ENCODE measurements around the gene STIM2. TPM values are rescaled to one million over a fixed set of nuclear protein-coding genes. Genes with fewer than 3 reads are reported as not detected.

STIM2 gene
- total RNA-seq, 4 donors from 2014 or later: 15.9 to 25.5 (median 23.6) TPM

- intact Hi-C loops (cut with DNase I; ENCODE audit: low total_unique reads): no loop called here
- H3K4me3 ChIP-seq (ENCODE audit: low read depth, poor library complexity, severe bottlenecking): no peak overlapping the region
- WGBS, 2 donors: 71 to 86% methylated on average over 2 of the region's 2 CpGs
- no peak for TF ChIP-seq CTCF (IDR thresholded peaks at IDR 0.05)
- no peak for TF ChIP-seq POLR2A (IDR thresholded peaks at IDR 0.05)
- DNase-seq (ENCODE audit: low spot score in 2 of 2): no peak
Measured at GRCh38 chr4:26900765-26901164, 40.1 kb downstream of the STIM2 start.

- intact Hi-C loops (cut with DNase I; ENCODE audit: low total_unique reads): loop anchor here (2.0 kb wide), 1 partner anchor 38 kb away; no protein-coding TSS in a partner anchor
- H3K4me3 ChIP-seq (ENCODE audit: low read depth, poor library complexity, severe bottlenecking): no peak overlapping the region
- 54 to 72% methylated on average over 2 of the region's 2 CpGs for WGBS, 2 donors
- no peak for TF ChIP-seq POLR2A (IDR thresholded peaks at IDR 0.05)
- no peak for TF ChIP-seq CTCF (IDR thresholded peaks at IDR 0.05)
- no peak for DNase-seq (ENCODE audit: low spot score in 2 of 2)
Measured at GRCh38 chr4:26905172-26905571, 44.5 kb downstream of the STIM2 start.

GRCh38 chr4:26907731-26908599 lies 47.3 kb downstream of the STIM2 start:
- TF ChIP-seq CTCF (IDR thresholded peaks at IDR 0.05) (no peak), POLR2A (IDR thresholded peaks at IDR 0.05) (no peak)
- intact Hi-C loops (cut with DNase I; ENCODE audit: low total_unique reads): no loop called here
- WGBS, 2 donors: 49 to 65% methylated on average over 7 of the region's 7 CpGs

GRCh38 chr4:26909369-26909768 lies 48.7 kb downstream of the STIM2 start:
- H3K4me3 ChIP-seq (ENCODE audit: low read depth, poor library complexity, severe bottlenecking): no peak overlapping the region
- WGBS, 2 donors: 78 to 82% methylated on average over 5 of the region's 5 CpGs
- intact Hi-C loops (cut with DNase I; ENCODE audit: low total_unique reads): no loop called here
- DNase-seq (ENCODE audit: low spot score in 2 of 2): no peak
- no peak for TF ChIP-seq POLR2A (IDR thresholded peaks at IDR 0.05)
- TF ChIP-seq CTCF (IDR thresholded peaks at IDR 0.05): no peak

More at GRCh38 chr4:26907731-26908599, 47.3 kb downstream of the STIM2 start:
- H3K4me3 ChIP-seq (ENCODE audit: low read depth, poor library complexity, severe bottlenecking): no peak overlapping the region
- DNase-seq (ENCODE audit: low spot score in 2 of 2): no peak

- no peak overlapping the region for H3K4me3 ChIP-seq (ENCODE audit: low read depth, poor library complexity, severe bottlenecking)
Measured at GRCh38 chr4:26911254-26911653, 50.6 kb downstream of the STIM2 start.

More at GRCh38 chr4:26911254-26911653, 50.6 kb downstream of the STIM2 start:
- TF ChIP-seq CTCF (IDR thresholded peaks at IDR 0.05): no peak
- no peak for TF ChIP-seq POLR2A (IDR thresholded peaks at IDR 0.05)
- DNase-seq (ENCODE audit: low spot score in 2 of 2): no peak
- intact Hi-C loops (cut with DNase I; ENCODE audit: low total_unique reads): no loop called here
